Heart left ventricle (tissue), 16 donors: ENCODE data around the gene MCM8. TPM values are rescaled to one million over a fixed set of nuclear protein-coding genes. Genes with fewer than 3 reads are reported as not detected.

ENCODE experiments used
- ATAC-seq, 4 donors: fragments of 200-7000 bp; cut with Tn5 transposase; one replicate each; pipeline ENCODE4 v1.9.1; 2020 to 2022; ENCODE audit warnings: moderate library complexity in 4 of 4, mild to moderate bottlenecking in 3 of 4, moderate number of reproducible peaks in 1 of 4
- DNase-seq, 5 donors: peaks; one replicate each; pipeline ENCODE4 v3.0.0-alpha.2; 2020
- H3K27ac ChIP-seq, 12 donors: fragments of 200-600 bp; sonication (generic) in 4 of 12; one replicate each; pipeline versions ENCODE4 v1.5.0 to v1.8.0; 2016 to 2022; ENCODE audit warnings: mild to moderate bottlenecking in 2 of 12
- H3K27me3 ChIP-seq, 9 donors: fragments of 200-600 bp; sonication (generic) in 2 of 9; one replicate each; pipeline versions ENCODE4 v1.5.1 to v1.8.0; 2016 to 2022; ENCODE audit warnings: mild to moderate bottlenecking in 3 of 9
- H3K36me3 ChIP-seq, 9 donors: fragments of 200-600 bp; sonication (generic) in 2 of 9; one replicate each; pipeline versions ENCODE4 v1.5.0 to v1.8.0; 2018 to 2022; ENCODE audit warnings: mild to moderate bottlenecking in 2 of 9
- H3K4me1 ChIP-seq, 12 donors: fragments of 200-600 bp; sonication (generic) in 4 of 12; one replicate each; pipeline versions ENCODE4 v1.5.0 to v1.8.0; 2016 to 2022; ENCODE audit warnings: mild to moderate bottlenecking in 3 of 12
- H3K4me3 ChIP-seq, 12 donors: fragments of 200-600 bp; sonication (generic) in 4 of 12; one replicate each; pipeline versions ENCODE4 v1.5.0 to v1.8.0; 2017 to 2022; ENCODE audit warnings: mild to moderate bottlenecking in 9 of 12, moderate library complexity in 4 of 12
- H3K9me3 ChIP-seq, 12 donors: fragments of 200-600 bp; sonication (generic) in 4 of 12; one replicate each; pipeline versions ENCODE4 v1.5.0 to v1.8.0; 2016 to 2022; ENCODE audit warnings: mild to moderate bottlenecking in 1 of 12
- POLR2A ChIP-seq, 2 donors: fragments of 450-650 bp; IDR thresholded peaks; one replicate each; pipeline ENCODE4 v1.6.1; 2017; ENCODE audit warnings: antibody characterized with exemption in 2 of 2, mild to moderate bottlenecking in 2 of 2, moderate library complexity in 2 of 2
- WGBS, 4 donors: extraction: QIAGEN DNeasy Blood & Tissue Kit in 2 of 4; methylation state at CpG; one replicate each; pipeline versions ENCODE4 v1.1.5 to v1.1.7; 2013 to 2018; 5-methylcytosine and 5-hydroxymethylcytosine counted together
- intact Hi-C, 10 donors: fragments of 100-400 bp; cut with DNase I; formaldehyde crosslinking; loops; one replicate each; pipeline versions ENCODE4 v1.11.1 to v1.14.2; 2022
- polyA plus RNA-seq, 2 donors: library from polyadenylated mRNA; stranded (reverse); fragments of 200-250 nt; gene quantifications; one replicate each; pipeline ENCODE4 v1.2.3, GENCODE V29; 2013
- total RNA-seq, 9 donors: library from RNA; depleted of rRNA in 2 of 9; stranded (reverse); fragments of >200 nt in 2 of 9; fragmentation: NEBNext Ultra II Directional in 3 of 9; extraction: Animal tissue kit (Norgen Biotek cat#: 25700) in 3 of 9; gene quantifications; one replicate each; pipeline versions ENCODE4 v1.1.0 to v1.2.4, GENCODE V29; 2016 to 2023
- TF ChIP-seq, protein P1 (sequence below), 12 donors: fragments of 200-600 bp; sonication (generic) in 4 of 12; IDR thresholded peaks; one replicate each; pipeline versions ENCODE4 v1.5.0 to v1.8.0; 2018 to 2022; ENCODE audit warnings: antibody characterized with exemption in 12 of 12, mild to moderate bottlenecking in 5 of 12
- donor health status: ischemic (EF 13 %, LVEDD 7.1; RV severe dilation, severe dysfunction).
- donor health status: healthy with polysubstance abuse.
- donor health status: DM: no; HTN: yes; CAD: no.
- donor health status: DM: no; HTN: no; CAD: no.
- donor health status: ischemic (EF 25% LVEDD 6.9; RV normal size, moderate dysfunction).
- donor health status: ischemic (EF 25% LVEDD 5.7; RV mildly dilated, moderate dysfunction).
- donor health status: healthy.
- donor health status: DM: yes; HTN: yes; CAD: no.
- donor health status: ischemic (EF 35%, LVEDD 5.7; RV mildly dilated, moderate dysfunction).
- donor health status: nonischemic (EF 11% LVEDD 7.7; RV severe dilation, severe dysfunction).
- donor health status: DM: yes; HTN: yes; CAD: no.
- donor health status: PGD.
- donor health status: ischemic (EF 29% LVEDD 5.4; RV normal size, mild dysfunction).
- donor health status: nonischemic (EF 23%, LVEDD 6.1; RV moderate dilation, normal function).

Gene MCM8
- total and polyA plus RNA-seq, 11 donors, result 1.8 to 8.7 (median 6.5) TPM

DNA sequence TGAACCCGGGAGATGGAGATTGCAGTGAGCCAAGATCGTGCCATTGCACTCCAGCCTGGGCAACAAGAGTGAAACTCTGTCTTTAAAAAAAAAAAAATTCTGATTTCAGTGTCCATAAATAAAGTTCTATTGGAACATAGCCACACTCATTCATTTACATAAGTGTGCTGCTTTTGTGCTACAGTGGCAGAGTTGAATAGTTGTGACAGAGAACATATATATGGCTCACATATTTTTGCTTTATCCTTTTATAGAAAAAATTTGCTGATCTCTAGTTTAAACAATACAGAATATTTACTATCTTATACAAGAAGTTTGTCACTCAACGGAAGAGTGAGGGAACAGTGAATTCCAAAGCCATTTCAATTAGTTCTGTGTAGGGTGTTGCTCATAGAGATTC is 18.0 kb downstream of the MCM8 start:
- WGBS, 4 donors, result 88 to 93% (median 91%) methylated on average over 3 of the region's 3 CpGs

DNA sequence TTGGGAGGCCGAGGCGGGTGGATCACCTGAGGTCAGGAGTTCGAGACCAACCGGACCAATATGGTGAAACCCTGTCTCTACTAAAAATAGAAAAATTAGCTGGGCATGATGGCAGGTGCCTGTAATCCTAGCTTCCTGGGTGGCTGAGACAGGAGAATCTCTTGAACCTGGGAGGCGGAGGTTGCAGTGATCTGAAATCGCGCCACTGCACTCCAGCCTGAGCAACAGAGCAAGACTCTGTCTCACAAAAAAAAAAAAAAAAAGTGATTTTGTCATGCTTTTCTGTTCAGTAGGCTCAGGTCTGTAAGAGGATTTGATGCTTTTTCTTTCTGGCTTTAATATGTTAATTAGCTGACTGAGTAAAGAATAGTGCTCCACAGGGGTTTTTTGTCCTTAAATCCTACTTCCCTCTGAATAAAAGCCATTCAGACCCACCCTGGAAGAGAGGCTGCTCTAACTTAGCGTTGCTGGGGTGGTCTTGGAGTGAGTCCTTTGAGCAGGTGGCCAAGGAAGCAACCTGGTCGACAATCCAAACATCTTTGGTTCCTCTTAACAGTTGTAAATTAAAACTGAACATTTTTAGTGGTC is 19.0 kb downstream of the MCM8 start:
- Histone ChIP-seq H3K4me1 (no peaks in the 10 kb centered on the region), H3K27ac (no peak overlapping the region), H3K9me3 (no peaks in the 10 kb centered on the region), H3K4me3 (no peak overlapping the region), H3K36me3 (peaks cover 0 to 68% (median 29%) of the 10 kb centered on the region in 9 donors), H3K27me3 (no peaks in the 10 kb centered on the region)
- intact Hi-C loops, result no loop called here
- ATAC-seq (no peak), DNase-seq (no peak)
- TF ChIP-seq, protein P1, sequence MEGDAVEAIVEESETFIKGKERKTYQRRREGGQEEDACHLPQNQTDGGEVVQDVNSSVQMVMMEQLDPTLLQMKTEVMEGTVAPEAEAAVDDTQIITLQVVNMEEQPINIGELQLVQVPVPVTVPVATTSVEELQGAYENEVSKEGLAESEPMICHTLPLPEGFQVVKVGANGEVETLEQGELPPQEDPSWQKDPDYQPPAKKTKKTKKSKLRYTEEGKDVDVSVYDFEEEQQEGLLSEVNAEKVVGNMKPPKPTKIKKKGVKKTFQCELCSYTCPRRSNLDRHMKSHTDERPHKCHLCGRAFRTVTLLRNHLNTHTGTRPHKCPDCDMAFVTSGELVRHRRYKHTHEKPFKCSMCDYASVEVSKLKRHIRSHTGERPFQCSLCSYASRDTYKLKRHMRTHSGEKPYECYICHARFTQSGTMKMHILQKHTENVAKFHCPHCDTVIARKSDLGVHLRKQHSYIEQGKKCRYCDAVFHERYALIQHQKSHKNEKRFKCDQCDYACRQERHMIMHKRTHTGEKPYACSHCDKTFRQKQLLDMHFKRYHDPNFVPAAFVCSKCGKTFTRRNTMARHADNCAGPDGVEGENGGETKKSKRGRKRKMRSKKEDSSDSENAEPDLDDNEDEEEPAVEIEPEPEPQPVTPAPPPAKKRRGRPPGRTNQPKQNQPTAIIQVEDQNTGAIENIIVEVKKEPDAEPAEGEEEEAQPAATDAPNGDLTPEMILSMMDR (IDR thresholded peaks at IDR 0.05), result no peak
- TF ChIP-seq POLR2A (IDR thresholded peaks at IDR 0.05), result no peak
- WGBS, 4 donors, result 82 to 88% (median 86%) methylated on average over 9 of the region's 9 CpGs

More for the DNA sequence above, 18.0 kb downstream of the MCM8 start:
- Histone ChIP-seq H3K4me1 (no peaks in the 10 kb centered on the region), H3K27me3 (no peaks in the 10 kb centered on the region), H3K27ac (no peak overlapping the region), H3K4me3 (no peak overlapping the region), H3K9me3 (no peaks in the 10 kb centered on the region), H3K36me3 (peaks cover 0 to 65% (median 31%) of the 10 kb centered on the region in 9 donors)
- DNase-seq, result no peak
- intact Hi-C loops, result no loop called here
- TF ChIP-seq, protein P1 (IDR thresholded peaks at IDR 0.05), result no peak
- TF ChIP-seq POLR2A (IDR thresholded peaks at IDR 0.05), result no peak
- ATAC-seq, result no peak

DNA sequence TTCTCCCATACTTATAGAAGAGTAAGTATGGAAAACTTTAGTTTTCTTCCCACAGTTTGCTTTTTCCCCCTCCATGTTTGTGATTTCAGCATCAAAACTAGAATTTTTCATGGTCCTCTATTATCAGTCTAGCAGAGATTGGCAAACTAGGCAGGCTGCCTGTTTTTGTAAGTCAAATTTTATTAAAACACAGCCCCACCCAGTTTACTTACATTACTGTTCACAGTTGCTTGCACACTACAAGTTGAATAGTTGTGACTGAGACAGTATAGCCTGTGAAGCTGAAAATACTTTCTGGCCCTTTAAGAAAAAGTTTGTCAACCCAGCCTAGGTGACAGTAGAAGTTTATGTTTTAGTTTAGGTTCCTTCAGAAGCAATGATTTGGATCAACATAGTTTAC is 19.5 kb downstream of the MCM8 start:
- ATAC-seq (no peak), DNase-seq (no peak)
- peaks cover 0 to 63% (median 31%) of the 10 kb centered on the region in 9 donors for H3K36me3 ChIP-seq

DNA sequence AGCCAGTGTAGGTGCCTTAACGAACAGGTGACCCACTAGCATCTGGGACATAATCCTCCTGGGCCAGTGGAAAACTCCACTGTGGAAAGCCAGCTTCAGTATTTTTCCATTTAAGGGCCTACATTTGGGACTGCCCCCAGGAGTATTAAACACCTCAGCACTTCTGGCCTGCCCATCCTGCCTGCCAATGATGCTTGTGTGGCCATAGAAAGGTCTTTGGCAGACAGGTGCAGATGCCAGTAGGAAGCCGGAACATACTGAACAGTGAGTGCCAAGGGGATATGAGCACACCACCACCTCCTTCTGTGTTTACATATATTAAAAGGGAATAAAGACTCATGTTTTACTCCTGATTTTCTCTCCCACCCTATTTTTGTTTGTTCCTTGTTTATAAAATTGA is 19.9 kb downstream of the MCM8 start:
- ATAC-seq, result no peak
- Histone ChIP-seq H3K9me3 (no peaks in the 10 kb centered on the region), H3K4me3 (no peak overlapping the region), H3K27ac (no peak overlapping the region), H3K4me1 (no peaks in the 10 kb centered on the region), H3K36me3 (peaks cover 0 to 59% (median 32%) of the 10 kb centered on the region in 9 donors), H3K27me3 (no peaks in the 10 kb centered on the region)
- intact Hi-C loops, result no loop called here
- 84 to 96% (median 93%) methylated on average over 2 of the region's 2 CpGs for WGBS, 4 donors
- DNase-seq, result no peak
- no peak for TF ChIP-seq POLR2A (IDR thresholded peaks at IDR 0.05)
- TF ChIP-seq, protein P1 (IDR thresholded peaks at IDR 0.05), result no peak

More for the DNA sequence above, 19.5 kb downstream of the MCM8 start:
- no peak overlapping the region for H3K4me3 ChIP-seq
- H3K27ac ChIP-seq, result no peak overlapping the region
- H3K9me3 ChIP-seq, result no peaks in the 10 kb centered on the region
- no peaks in the 10 kb centered on the region for H3K4me1 ChIP-seq
- TF ChIP-seq, protein P1 (IDR thresholded peaks at IDR 0.05), result no peak
- no peak for TF ChIP-seq POLR2A (IDR thresholded peaks at IDR 0.05)
- intact Hi-C loops, result no loop called here
- no peaks in the 10 kb centered on the region for H3K27me3 ChIP-seq
